ENCODE results near the gene DEXI. TPM values are rescaled to one million over a fixed set of nuclear protein-coding genes. Genes with fewer than 3 reads are reported as not detected.

Gene DEXI
- total RNA-seq, 1 donor from 2014 or later = 67.5 TPM

GRCh38 chr16:10980813-10981212 lies 38.5 kb upstream of the DEXI start:
- Histone ChIP-seq H3K36me3 (no peaks in the 10 kb centered on the region), H3K4me3 (no peak overlapping the region), H3K27me3 (no peaks in the 10 kb centered on the region), H3K4me1 (peaks cover 10% of the 10 kb centered on the region), H3K9me3 (no peaks in the 10 kb centered on the region), H3K27ac (peak overlapping the region; percentile 68)
- intact Hi-C loops (cut with DNase I) = loop anchor here (10.0 kb wide), 1 partner anchor 54 kb away; no protein-coding TSS in a partner anchor
- DNase-seq (ENCODE audit: extremely low spot score in 2 of 2) = no peak
- TF ChIP-seq, protein P1, sequence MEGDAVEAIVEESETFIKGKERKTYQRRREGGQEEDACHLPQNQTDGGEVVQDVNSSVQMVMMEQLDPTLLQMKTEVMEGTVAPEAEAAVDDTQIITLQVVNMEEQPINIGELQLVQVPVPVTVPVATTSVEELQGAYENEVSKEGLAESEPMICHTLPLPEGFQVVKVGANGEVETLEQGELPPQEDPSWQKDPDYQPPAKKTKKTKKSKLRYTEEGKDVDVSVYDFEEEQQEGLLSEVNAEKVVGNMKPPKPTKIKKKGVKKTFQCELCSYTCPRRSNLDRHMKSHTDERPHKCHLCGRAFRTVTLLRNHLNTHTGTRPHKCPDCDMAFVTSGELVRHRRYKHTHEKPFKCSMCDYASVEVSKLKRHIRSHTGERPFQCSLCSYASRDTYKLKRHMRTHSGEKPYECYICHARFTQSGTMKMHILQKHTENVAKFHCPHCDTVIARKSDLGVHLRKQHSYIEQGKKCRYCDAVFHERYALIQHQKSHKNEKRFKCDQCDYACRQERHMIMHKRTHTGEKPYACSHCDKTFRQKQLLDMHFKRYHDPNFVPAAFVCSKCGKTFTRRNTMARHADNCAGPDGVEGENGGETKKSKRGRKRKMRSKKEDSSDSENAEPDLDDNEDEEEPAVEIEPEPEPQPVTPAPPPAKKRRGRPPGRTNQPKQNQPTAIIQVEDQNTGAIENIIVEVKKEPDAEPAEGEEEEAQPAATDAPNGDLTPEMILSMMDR (IDR thresholded peaks at IDR 0.05) = no peak

DNA sequence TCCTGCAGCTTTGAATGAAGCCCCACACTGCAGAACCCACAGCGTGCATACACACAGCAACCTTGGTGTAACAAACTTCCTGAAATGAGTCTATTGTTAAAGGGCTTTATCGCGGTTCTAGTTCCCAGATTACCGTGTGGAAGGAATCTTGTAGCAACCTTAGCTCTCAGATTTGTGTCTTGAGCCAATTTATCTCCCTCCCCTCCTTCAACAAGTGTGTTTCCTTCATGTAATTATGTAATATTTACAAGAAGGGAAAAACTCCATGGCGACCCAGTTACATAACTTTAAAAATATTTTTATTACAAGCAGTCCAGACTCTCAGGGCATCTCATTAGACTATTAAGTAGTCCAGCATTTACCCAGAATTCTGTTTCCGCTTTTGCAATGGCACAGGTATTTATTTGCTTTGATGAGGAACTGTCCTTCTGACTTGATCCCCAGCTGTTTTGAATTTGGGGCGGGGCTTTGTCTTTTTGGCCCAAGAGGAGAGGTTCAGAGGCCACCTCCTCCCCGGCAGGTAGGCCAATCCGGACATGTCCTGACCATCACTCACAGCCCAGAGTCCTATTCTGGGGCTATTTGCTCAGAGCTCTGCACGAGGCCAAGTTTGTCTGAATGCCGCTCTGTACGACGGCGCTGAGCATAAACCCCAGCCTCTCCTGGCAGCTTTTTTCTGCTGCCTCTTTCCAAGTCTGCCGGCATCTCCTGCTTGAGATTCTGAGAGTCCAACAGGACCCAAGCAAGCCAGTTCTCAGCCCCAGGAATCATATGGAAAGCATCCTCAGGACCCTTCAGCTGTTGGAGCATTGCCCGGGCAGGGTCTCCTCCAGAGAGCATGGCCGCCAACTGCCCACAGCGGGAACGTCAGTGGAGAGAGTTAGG lies 37.7 kb upstream of the DEXI start:
- TF ChIP-seq POLR2AphosphoS5 (IDR thresholded peaks at IDR 0.05; ENCODE audit: insufficient read depth in 1 of 2, low read depth in 1 of 2) (peak; percentile 61 to 88), POLR2A (IDR thresholded peaks at IDR 0.05) (no peak)
- no peaks in the 10 kb centered on the region for H3K9me3 ChIP-seq
- intact Hi-C loops (cut with DNase I) = loop anchor here (10.0 kb wide), 2 partner anchors 55 to 125 kb away; no protein-coding TSS in a partner anchor
- peaks cover 10% of the 10 kb centered on the region for H3K4me1 ChIP-seq
- peak in 1 of 2 donors; percentile 95 for DNase-seq (ENCODE audit: extremely low spot score in 2 of 2)
- no peaks in the 10 kb centered on the region for H3K36me3 ChIP-seq
- H3K27me3 ChIP-seq = no peaks in the 10 kb centered on the region
- no peak overlapping the region for H3K4me3 ChIP-seq
- H3K27ac ChIP-seq = peak overlapping the region; percentile 68

- Histone ChIP-seq H3K4me3 (no peak overlapping the region), H3K27ac (peak overlapping the region; percentile 68), H3K27me3 (no peaks in the 10 kb centered on the region), H3K4me1 (peaks cover 10% of the 10 kb centered on the region), H3K9me3 (no peaks in the 10 kb centered on the region), H3K36me3 (no peaks in the 10 kb centered on the region)
- intact Hi-C loops (cut with DNase I) = loop anchor here (10.0 kb wide), 1 partner anchor 126 kb away; no protein-coding TSS in a partner anchor
- DNase-seq (ENCODE audit: extremely low spot score in 2 of 2) = no peak
- TF ChIP-seq POLR2AphosphoS5 (IDR thresholded peaks at IDR 0.05; ENCODE audit: insufficient read depth in 1 of 2, low read depth in 1 of 2) (no peak), POLR2A (IDR thresholded peaks at IDR 0.05) (no peak)
- TF ChIP-seq, protein P1 (IDR thresholded peaks at IDR 0.05) = no peak
These were observed 36.7 kb upstream of the DEXI start for GRCh38 chr16:10978871-10979446.

GRCh38 chr16:10978124-10978523 lies 35.9 kb upstream of the DEXI start:
- intact Hi-C loops (cut with DNase I) = loop anchor here (10.0 kb wide), 1 partner anchor 127 kb away; no protein-coding TSS in a partner anchor
- Histone ChIP-seq H3K4me1 (peaks cover 10% of the 10 kb centered on the region), H3K4me3 (no peak overlapping the region), H3K9me3 (no peaks in the 10 kb centered on the region), H3K36me3 (peaks cover 0 to 4% of the 10 kb centered on the region in 2 donors), H3K27me3 (no peaks in the 10 kb centered on the region), H3K27ac (no peak overlapping the region)
- TF ChIP-seq POLR2AphosphoS5 (IDR thresholded peaks at IDR 0.05; ENCODE audit: insufficient read depth in 1 of 2, low read depth in 1 of 2) = no peak
- no peak for TF ChIP-seq POLR2A (IDR thresholded peaks at IDR 0.05)
- TF ChIP-seq, protein P1 (IDR thresholded peaks at IDR 0.05) = no peak
- no peak for DNase-seq (ENCODE audit: extremely low spot score in 2 of 2)

DNA sequence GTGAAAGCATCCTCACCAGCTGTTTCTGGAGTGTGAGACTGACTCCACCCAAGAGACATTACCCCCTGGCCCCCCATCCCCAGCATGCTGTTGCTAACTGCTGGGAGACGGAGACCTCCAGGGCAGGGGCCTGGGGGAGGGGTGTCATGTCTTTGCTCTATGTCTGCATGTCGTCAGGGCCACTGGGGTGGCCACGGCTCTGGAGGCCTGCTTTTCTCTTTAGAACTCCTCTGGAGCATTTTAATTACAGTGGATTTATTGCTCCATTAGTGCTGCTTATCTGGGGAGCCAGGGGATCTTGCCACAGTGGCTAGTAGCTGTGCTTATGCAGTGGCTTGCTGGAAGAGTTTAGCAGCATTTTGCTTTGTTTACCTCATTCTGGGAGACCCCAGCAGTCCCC lies 34.4 kb upstream of the DEXI start:
- Histone ChIP-seq H3K9me3 (no peaks in the 10 kb centered on the region), H3K27me3 (no peaks in the 10 kb centered on the region), H3K36me3 (peaks cover 0 to 7% of the 10 kb centered on the region in 2 donors), H3K4me1 (peaks cover 17% of the 10 kb centered on the region), H3K4me3 (no peak overlapping the region), H3K27ac (no peak overlapping the region)
- TF ChIP-seq POLR2A (IDR thresholded peaks at IDR 0.05) (no peak), POLR2AphosphoS5 (IDR thresholded peaks at IDR 0.05; ENCODE audit: insufficient read depth in 1 of 2, low read depth in 1 of 2) (no peak)
- TF ChIP-seq, protein P1 (IDR thresholded peaks at IDR 0.05) = no peak
- no peak for DNase-seq (ENCODE audit: extremely low spot score in 2 of 2)
- intact Hi-C loops (cut with DNase I) = loop anchor here (10.0 kb wide), 1 partner anchor 128 kb away; no protein-coding TSS in a partner anchor
